Neural progenitor cell (in vitro differentiated cells): Measurements from ENCODE around the gene ESYT2. TPM values are rescaled to one million over a fixed set of nuclear protein-coding genes. Genes with fewer than 3 reads are reported as not detected.

Source experiments
- DNase-seq: peaks from one replicate; pipeline ENCODE4 v3.0.0-alpha.2; 2016; ENCODE audit warnings: low spot score
- H2AFZ ChIP-seq: fragments of 200-600 bp; sonication (generic); replicated peaks from 2 replicates; pipeline ENCODE4 v1.6.1; 2016; ENCODE audit warnings: antibody characterized with exemption
- H3F3A ChIP-seq: fragments of 200-600 bp; sonication (generic); 2 replicates; pipeline ENCODE4 v1.6.1; 2016; ENCODE audit warnings: antibody characterized with exemption, low read depth
- H3K27ac ChIP-seq: fragments of 200-600 bp; sonication (generic); 2 replicates; pipeline ENCODE4 v1.5.1; 2016; ENCODE audit warnings: mild to moderate bottlenecking
- H3K27me3 ChIP-seq: fragments of 200-600 bp; sonication (generic); 2 replicates; pipeline ENCODE4 v1.6.1; 2016; ENCODE audit warnings: mild to moderate bottlenecking, moderate library complexity
- H3K36me3 ChIP-seq: fragments of 200-600 bp; sonication (generic); 2 replicates; pipeline ENCODE4 v1.5.1; 2016
- H3K4me1 ChIP-seq: fragments of 200-600 bp; sonication (generic); 2 replicates; pipeline ENCODE4 v1.6.1; 2016; ENCODE audit warnings: mixed run types
- H3K4me2 ChIP-seq: fragments of 200-600 bp; sonication (generic); 2 replicates; pipeline ENCODE4 v1.6.1; 2016
- H3K4me3 ChIP-seq: fragments of 200-600 bp; sonication (generic); 2 replicates; pipeline ENCODE4 v1.5.1; 2016
- H3K79me2 ChIP-seq: fragments of 200-600 bp; sonication (generic); 2 replicates; pipeline ENCODE4 v1.6.1; 2016; ENCODE audit warnings: low read depth
- H3K9ac ChIP-seq: fragments of 200-600 bp; sonication (generic); 2 replicates; pipeline ENCODE4 v1.6.1; 2016
- H3K9me3 ChIP-seq: fragments of 200-600 bp; sonication (generic); 2 replicates; pipeline ENCODE4 v1.5.1; 2016; ENCODE audit warnings: low read depth
- H4K20me1 ChIP-seq: fragments of 200-600 bp; sonication (generic); 2 replicates; pipeline ENCODE4 v1.6.1; 2016; ENCODE audit warnings: low read depth
- H3K27ac Mint-ChIP-seq: 3 replicates; pipeline ENCODE4 v1.8.0; 2021; ENCODE audit warnings: mixed read lengths
- H3K27me3 Mint-ChIP-seq: 2 replicates; pipeline ENCODE4 v1.8.0; 2022; ENCODE audit warnings: low read depth, mild to moderate bottlenecking, inconsistent platforms, moderate library complexity, mixed read lengths; ENCODE audit not compliant: insufficient read depth
- H3K36me3 Mint-ChIP-seq: 3 replicates; pipeline ENCODE4 v1.8.0; 2021; ENCODE audit warnings: mixed read lengths
- H3K4me1 Mint-ChIP-seq: 3 replicates; pipeline ENCODE4 v1.8.0; 2021; ENCODE audit warnings: mixed read lengths
- H3K4me3 Mint-ChIP-seq: 3 replicates; pipeline ENCODE4 v1.8.0; 2021; ENCODE audit warnings: mild to moderate bottlenecking, moderate library complexity, mixed read lengths
- H3K9me3 Mint-ChIP-seq: 3 replicates; pipeline ENCODE4 v1.8.0; 2020; ENCODE audit warnings: mixed read lengths
- EZH2 ChIP-seq: fragments of 200-600 bp; sonication (generic); IDR thresholded peaks from 2 replicates; pipeline ENCODE4 v1.6.1; 2017; ENCODE audit warnings: antibody characterized with exemption, mild to moderate bottlenecking, moderate library complexity
- EZH2phosphoT487 ChIP-seq: fragments of 200-600 bp; sonication (generic); IDR thresholded peaks from 2 replicates; pipeline ENCODE4 v1.6.1; 2017; ENCODE audit warnings: antibody characterized with exemption
- total RNA-seq: library from RNA; depleted of rRNA; stranded (reverse); fragments of >200 nt; gene quantifications from 2 replicates; pipeline ENCODE4 v1.2.3, GENCODE V29; 2015; ENCODE audit warnings: low replicate concordance
- TF ChIP-seq, protein P1 (sequence below): fragments of 200-600 bp; sonication (generic); IDR thresholded peaks from 2 replicates; pipeline ENCODE4 v1.5.1; 2017; ENCODE audit warnings: antibody characterized with exemption, mild to moderate bottlenecking

ESYT2 gene
- total RNA-seq, 1 donor from 2014 or later: 33.4 TPM

DNA sequence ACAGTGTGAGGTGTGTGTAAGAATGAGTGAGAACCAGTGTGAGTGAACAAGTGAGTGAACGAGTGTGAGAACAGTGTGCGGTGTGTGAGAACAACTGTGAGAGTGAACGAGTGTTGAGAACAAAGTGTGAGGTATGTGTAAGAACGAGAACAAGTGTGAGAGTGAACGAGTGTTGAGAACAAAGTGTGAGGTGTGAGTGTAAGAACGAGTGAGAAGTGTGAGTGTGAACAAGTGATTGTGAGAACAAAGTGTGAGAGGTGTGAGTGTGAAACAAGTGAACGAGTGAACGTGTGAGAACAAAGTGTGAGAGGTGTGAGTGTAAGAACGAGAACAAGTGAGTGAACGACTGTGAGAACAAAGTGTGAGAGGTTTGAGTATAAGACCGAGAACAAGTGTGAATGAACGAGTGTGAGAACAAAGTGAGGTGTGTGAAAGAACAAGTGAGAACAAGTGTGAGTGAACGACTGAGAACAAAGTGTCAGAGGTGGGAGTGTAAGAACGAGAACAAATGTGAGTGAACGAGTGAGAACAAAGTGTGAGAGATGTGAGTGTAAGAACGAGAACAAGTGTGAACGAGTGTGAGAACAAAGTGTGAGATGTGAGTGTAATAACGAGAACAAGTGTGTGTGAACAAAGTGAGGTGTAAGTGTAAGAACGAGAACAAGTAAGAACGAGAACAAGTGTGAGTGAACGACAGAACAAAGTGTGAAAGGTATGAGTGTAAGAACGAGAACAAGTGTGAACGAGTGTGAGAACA lies 47.9 kb downstream of the ESYT2 start:
- Histone ChIP-seq H3K79me2 (no peaks in the 10 kb centered on the region), H3K4me3 (no peak overlapping the region), H3K27ac (no peak overlapping the region), H3F3A (peaks cover 13% of the 10 kb centered on the region), H3K9me3 (no peaks in the 10 kb centered on the region), H3K4me1 (no peaks in the 10 kb centered on the region), H2AFZ (no peak overlapping the region), H3K27me3 (no peaks in the 10 kb centered on the region), H3K36me3 (no peaks in the 10 kb centered on the region), H3K9ac (no peak overlapping the region), H3K4me2 (no peak overlapping the region), H4K20me1 (no peaks in the 10 kb centered on the region)
- DNase-seq: no peak
- Mint-ChIP-seq H3K4me1 (no peaks in the 10 kb centered on the region), H3K4me3 (no peak overlapping the region), H3K36me3 (peaks cover under 1% of the 10 kb centered on the region), H3K27ac (no peak overlapping the region), H3K27me3 (peaks cover 2% of the 10 kb centered on the region), H3K9me3 (no peaks in the 10 kb centered on the region)
- TF ChIP-seq EZH2 (no peak), EZH2phosphoT487 (no peak)
- TF ChIP-seq, protein P1, sequence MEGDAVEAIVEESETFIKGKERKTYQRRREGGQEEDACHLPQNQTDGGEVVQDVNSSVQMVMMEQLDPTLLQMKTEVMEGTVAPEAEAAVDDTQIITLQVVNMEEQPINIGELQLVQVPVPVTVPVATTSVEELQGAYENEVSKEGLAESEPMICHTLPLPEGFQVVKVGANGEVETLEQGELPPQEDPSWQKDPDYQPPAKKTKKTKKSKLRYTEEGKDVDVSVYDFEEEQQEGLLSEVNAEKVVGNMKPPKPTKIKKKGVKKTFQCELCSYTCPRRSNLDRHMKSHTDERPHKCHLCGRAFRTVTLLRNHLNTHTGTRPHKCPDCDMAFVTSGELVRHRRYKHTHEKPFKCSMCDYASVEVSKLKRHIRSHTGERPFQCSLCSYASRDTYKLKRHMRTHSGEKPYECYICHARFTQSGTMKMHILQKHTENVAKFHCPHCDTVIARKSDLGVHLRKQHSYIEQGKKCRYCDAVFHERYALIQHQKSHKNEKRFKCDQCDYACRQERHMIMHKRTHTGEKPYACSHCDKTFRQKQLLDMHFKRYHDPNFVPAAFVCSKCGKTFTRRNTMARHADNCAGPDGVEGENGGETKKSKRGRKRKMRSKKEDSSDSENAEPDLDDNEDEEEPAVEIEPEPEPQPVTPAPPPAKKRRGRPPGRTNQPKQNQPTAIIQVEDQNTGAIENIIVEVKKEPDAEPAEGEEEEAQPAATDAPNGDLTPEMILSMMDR: no peak

DNA sequence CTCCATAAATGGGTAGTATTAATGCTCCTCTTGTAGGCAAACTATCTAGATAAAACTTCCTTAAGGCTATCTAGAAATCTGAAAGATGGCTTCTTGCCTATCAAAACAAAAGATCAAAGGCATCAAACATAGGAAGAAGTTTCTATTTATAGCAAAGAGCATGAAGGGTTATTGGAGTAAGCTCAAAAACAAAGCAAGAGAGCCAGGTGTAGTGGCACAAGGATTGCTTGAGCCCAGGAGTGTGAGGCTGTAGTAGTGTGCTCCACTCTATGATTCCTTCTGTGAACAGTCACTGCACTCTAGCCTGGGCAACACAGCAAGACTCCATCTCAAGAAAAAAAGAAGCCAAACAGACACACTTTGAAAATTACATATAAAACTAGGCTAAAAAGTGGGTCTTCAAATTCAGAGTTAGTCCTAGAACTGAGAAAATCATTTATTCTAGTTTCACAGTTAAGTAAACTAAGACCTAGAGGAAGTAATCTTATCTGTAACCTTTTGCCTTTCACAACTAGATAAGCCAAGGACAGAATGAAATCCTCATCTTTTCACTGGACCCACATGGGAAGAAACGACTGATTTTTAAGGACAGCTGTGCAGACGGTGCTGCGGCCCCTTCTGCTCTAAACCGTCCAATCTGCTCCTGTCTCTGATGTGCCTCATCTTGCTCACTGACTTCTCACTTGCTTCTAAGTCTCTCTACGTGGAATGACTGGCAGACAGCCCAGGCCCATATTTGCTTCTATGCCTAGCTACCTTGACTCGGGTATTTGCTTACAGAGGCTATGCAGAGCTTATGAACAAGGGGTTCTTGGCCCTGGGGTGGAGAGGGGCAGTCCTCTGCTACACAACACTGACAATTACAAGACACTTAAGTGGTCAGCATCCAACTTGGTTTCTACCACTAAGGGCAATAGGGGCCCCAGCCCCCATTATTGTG lies 50.0 kb downstream of the ESYT2 start:
- Histone ChIP-seq H2AFZ (no peak overlapping the region), H3F3A (peaks cover 13% of the 10 kb centered on the region), H3K79me2 (no peaks in the 10 kb centered on the region), H3K4me1 (no peaks in the 10 kb centered on the region), H4K20me1 (no peaks in the 10 kb centered on the region), H3K27me3 (no peaks in the 10 kb centered on the region), H3K9me3 (no peaks in the 10 kb centered on the region), H3K36me3 (no peaks in the 10 kb centered on the region), H3K9ac (no peak overlapping the region), H3K4me2 (no peak overlapping the region), H3K27ac (no peak overlapping the region), H3K4me3 (no peak overlapping the region)
- TF ChIP-seq, protein P1: no peak
- H3K27me3 Mint-ChIP-seq: peaks cover 2% of the 10 kb centered on the region
- no peak overlapping the region for H3K4me3 Mint-ChIP-seq
- DNase-seq: no peak
- peaks cover 7% of the 10 kb centered on the region for H3K36me3 Mint-ChIP-seq
- H3K9me3 Mint-ChIP-seq: no peaks in the 10 kb centered on the region
- no peak overlapping the region for H3K27ac Mint-ChIP-seq
- no peaks in the 10 kb centered on the region for H3K4me1 Mint-ChIP-seq

DNA sequence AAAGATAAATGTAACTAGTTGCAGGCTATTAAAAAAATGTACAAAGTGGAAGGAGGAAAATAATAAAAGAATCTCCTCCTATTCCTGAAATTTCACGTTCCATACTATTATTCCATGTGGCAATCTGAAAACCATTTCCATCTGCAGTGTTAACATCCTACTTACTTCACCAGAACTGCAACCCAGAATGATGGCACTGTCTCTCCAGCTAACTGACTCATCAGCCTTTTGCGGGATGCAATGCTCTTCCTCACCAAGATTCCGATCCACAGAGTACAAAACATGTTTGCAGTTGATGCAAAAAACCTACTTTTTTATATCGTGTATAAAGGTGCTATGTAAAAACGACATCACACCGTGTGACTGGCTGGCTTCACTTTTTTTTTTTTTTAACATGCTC lies 50.8 kb downstream of the ESYT2 start:
- Mint-ChIP-seq H3K27ac (no peak overlapping the region), H3K4me1 (no peaks in the 10 kb centered on the region), H3K36me3 (peaks cover 7% of the 10 kb centered on the region), H3K9me3 (no peaks in the 10 kb centered on the region), H3K4me3 (no peak overlapping the region), H3K27me3 (peaks cover 2% of the 10 kb centered on the region)
- H3K79me2 ChIP-seq: no peaks in the 10 kb centered on the region
- H3K9ac ChIP-seq: no peak overlapping the region
- no peaks in the 10 kb centered on the region for H3K36me3 ChIP-seq
- peaks cover 13% of the 10 kb centered on the region for H3F3A ChIP-seq
- no peaks in the 10 kb centered on the region for H3K9me3 ChIP-seq
- H2AFZ ChIP-seq: no peak overlapping the region
- TF ChIP-seq, protein P1: no peak
- no peak for TF ChIP-seq EZH2phosphoT487
- no peak overlapping the region for H3K4me2 ChIP-seq
- H3K27ac ChIP-seq: no peak overlapping the region
- no peaks in the 10 kb centered on the region for H3K4me1 ChIP-seq
- no peaks in the 10 kb centered on the region for H4K20me1 ChIP-seq
- no peak for DNase-seq
- no peaks in the 10 kb centered on the region for H3K27me3 ChIP-seq
- no peak overlapping the region for H3K4me3 ChIP-seq
